Neural crest cell (in vitro differentiated cells): ENCODE results near the gene C9orf43. TPM values are rescaled to one million over a fixed set of nuclear protein-coding genes. Genes with fewer than 3 reads are reported as not detected.
"Not testable (repeated sequence)": the region's sequence is repeated elsewhere in the genome, so short reads cannot be mapped to it uniquely, and the experiment has no call there.

Experiments used
- DNase-seq: peaks from one replicate; pipeline ENCODE4 v3.0.0; 2021; ENCODE audit warnings: low read depth, mixed read lengths, low spot score
- H3K27ac Mint-ChIP-seq: one replicate; pipeline ENCODE4 v1.8.0; 2021; ENCODE audit warnings: mild to moderate bottlenecking, mixed read lengths; ENCODE audit not compliant: unreplicated experiment
- H3K27me3 Mint-ChIP-seq: 2 replicates; pipeline ENCODE4 v1.8.0; 2021; ENCODE audit warnings: low read depth, mild to moderate bottlenecking, mixed read lengths
- H3K36me3 Mint-ChIP-seq: 2 replicates; pipeline ENCODE4 v1.8.0; 2021; ENCODE audit warnings: low read depth, mild to moderate bottlenecking, mixed read lengths
- H3K4me1 Mint-ChIP-seq: 2 replicates; pipeline ENCODE4 v1.8.0; 2021; ENCODE audit warnings: mixed read lengths
- H3K4me3 Mint-ChIP-seq: one replicate; pipeline ENCODE4 v1.8.0; 2021; ENCODE audit warnings: mild to moderate bottlenecking, mixed read lengths
- H3K9me3 Mint-ChIP-seq: 2 replicates; pipeline ENCODE4 v1.8.0; 2021; ENCODE audit warnings: mixed read lengths
- CTCF ChIP-seq: fragments of 200-600 bp; sonication (generic); conservative IDR thresholded peaks from 2 replicates; pipeline ENCODE4 v1.5.0; 2021; ENCODE audit warnings: antibody characterized with exemption, mild to moderate bottlenecking
- total RNA-seq: library from RNA; stranded (reverse); gene quantifications from 2 replicates; pipeline ENCODE4 v1.2.1, GENCODE V29; 2021

C9orf43 gene
- total RNA-seq, 1 donor from 2014 or later = 0.77 TPM

- DNase-seq = no peak
- Mint-ChIP-seq H3K4me3 (peak overlapping the region; percentile 34), H3K27ac (peak overlapping the region; percentile 43), H3K4me1 (peaks cover 6% of the 10 kb centered on the region), H3K9me3 (no peaks in the 10 kb centered on the region), H3K36me3 (no peaks in the 10 kb centered on the region), H3K27me3 (no peaks in the 10 kb centered on the region)
- TF ChIP-seq CTCF = no peak
Measured at GRCh38 chr9:113373256-113373655, 37.3 kb upstream of the C9orf43 start.

- H3K4me1 Mint-ChIP-seq = peaks cover 6% of the 10 kb centered on the region
- no peak for TF ChIP-seq CTCF
Measured at GRCh38 chr9:113373676-113374392, 36.7 kb upstream of the C9orf43 start.

GRCh38 chr9:113375057-113376023 is 35.2 kb upstream of the C9orf43 start:
- Mint-ChIP-seq H3K27ac (no peak overlapping the region), H3K4me3 (peak overlapping the region; percentile 86), H3K27me3 (no peaks in the 10 kb centered on the region), H3K36me3 (no peaks in the 10 kb centered on the region), H3K9me3 (no peaks in the 10 kb centered on the region), H3K4me1 (peaks cover 6% of the 10 kb centered on the region)
- TF ChIP-seq CTCF = no peak
- no peak for DNase-seq

More at GRCh38 chr9:113373676-113374392, 36.7 kb upstream of the C9orf43 start:
- Mint-ChIP-seq H3K9me3 (no peaks in the 10 kb centered on the region), H3K27me3 (no peaks in the 10 kb centered on the region), H3K27ac (no peak overlapping the region), H3K36me3 (no peaks in the 10 kb centered on the region), H3K4me3 (peak overlapping the region; percentile 38)
- DNase-seq = no peak

- TF ChIP-seq CTCF = no peak
- Mint-ChIP-seq H3K4me3 (peak within 1 kb of the TSS; percentile 88), H3K27me3 (peaks cover 3% of the 10 kb centered on the region), H3K4me1 (peaks cover 6% of the 10 kb centered on the region), H3K36me3 (no peaks in the 10 kb centered on the region), H3K27ac (no peak within 1 kb of the TSS), H3K9me3 (no peaks in the 10 kb centered on the region)
- peak; percentile 48 for DNase-seq
Measured at GRCh38 chr9:113376634-113377567, 33.6 kb upstream of the C9orf43 start, which contains the start of gene HDHD3. Gene HDHD3, minus strand, starts transcription at chr9:113376986. Its CDS starts 2,632 bp downstream, at chr9:113374354.

- H3K27ac Mint-ChIP-seq, H3K4me1 Mint-ChIP-seq, H3K27me3 Mint-ChIP-seq, H3K36me3 Mint-ChIP-seq, H3K9me3 Mint-ChIP-seq, DNase-seq: not testable (repeated sequence)
- H3K4me3 Mint-ChIP-seq = peak overlapping the region; percentile 57
Measured at GRCh38 chr9:113379094-113379828, 31.3 kb upstream of the C9orf43 start.

- not testable (repeated sequence) for H3K27ac Mint-ChIP-seq, H3K4me3 Mint-ChIP-seq, DNase-seq, H3K36me3 Mint-ChIP-seq, H3K27me3 Mint-ChIP-seq, H3K4me1 Mint-ChIP-seq, H3K9me3 Mint-ChIP-seq
Measured at GRCh38 chr9:113379829-113380210, 30.7 kb upstream of the C9orf43 start.
